AG04449 (cell line): ENCODE data around the gene DLX6.
"Not testable (repeated sequence)": the region's sequence is repeated elsewhere in the genome, so short reads cannot be mapped to it uniquely, and the experiment has no call there.

ENCODE experiments used
- CTCF ChIA-PET: fragments of 350-600 bp; formaldehyde crosslinking; extraction: SDS; loops from one replicate; lab custom pipeline; 2021; ENCODE audit warnings: antibody characterized with exemption; lab: Yijun Ruan, JAX
- POLR2A ChIA-PET: fragments of 400-600, 350-600 bp; formaldehyde crosslinking; extraction: SDS; loops from one replicate; lab custom pipeline; 2020; ENCODE audit warnings: antibody characterized with exemption, inconsistent platforms; lab: Yijun Ruan, JAX
- DNase-seq: peaks from one replicate; pipeline ENCODE4 v3.0.0-alpha.2; 2010; ENCODE audit warnings: low read depth, low spot score
- H3K4me3 ChIP-seq: 2 replicates; pipeline ENCODE4 v1.5.1; 2011; ENCODE audit warnings: low read depth, mild to moderate bottlenecking, control low read depth, low read length
- TF ChIP-seq, protein P1 (sequence below): IDR thresholded peaks from one replicate; pipeline ENCODE4 v1.5.1; 2011; ENCODE audit warnings: mild to moderate bottlenecking, moderate library complexity, low read length, control low read depth, inconsistent platforms; ENCODE audit not compliant: insufficient read depth; ENCODE audit errors: missing control alignments

Gene DLX6

DNA sequence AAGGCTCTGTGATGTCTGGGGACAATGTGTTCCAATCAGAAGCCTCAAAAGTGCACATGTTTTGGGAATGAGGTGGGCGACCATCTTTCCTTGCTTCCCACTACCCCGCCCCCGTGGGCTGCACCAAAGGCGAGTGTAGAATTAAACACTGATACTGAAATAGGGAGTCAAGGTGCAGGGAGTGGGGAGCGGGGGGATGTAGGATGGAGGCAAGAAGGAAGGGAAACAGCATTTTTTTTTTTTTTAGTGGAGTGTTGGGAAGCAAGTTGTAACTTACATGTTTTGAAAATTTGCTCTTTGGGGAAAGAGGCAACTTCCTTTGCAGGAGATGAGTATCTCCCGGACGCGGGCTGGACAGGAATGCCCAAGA is 19.8 kb downstream of the DLX6 start:
- ChIA-PET POLR2A (no interaction called here), CTCF (interaction anchor here (0.6 to 4.1 kb wide), 3 partner anchors 949 to 1009 kb away, joined by 3 to 41 read pairs (median 14); no protein-coding TSS in a partner anchor)
- DNase-seq: no peak
- H3K4me3 ChIP-seq: no peak overlapping the region
- TF ChIP-seq, protein P1, sequence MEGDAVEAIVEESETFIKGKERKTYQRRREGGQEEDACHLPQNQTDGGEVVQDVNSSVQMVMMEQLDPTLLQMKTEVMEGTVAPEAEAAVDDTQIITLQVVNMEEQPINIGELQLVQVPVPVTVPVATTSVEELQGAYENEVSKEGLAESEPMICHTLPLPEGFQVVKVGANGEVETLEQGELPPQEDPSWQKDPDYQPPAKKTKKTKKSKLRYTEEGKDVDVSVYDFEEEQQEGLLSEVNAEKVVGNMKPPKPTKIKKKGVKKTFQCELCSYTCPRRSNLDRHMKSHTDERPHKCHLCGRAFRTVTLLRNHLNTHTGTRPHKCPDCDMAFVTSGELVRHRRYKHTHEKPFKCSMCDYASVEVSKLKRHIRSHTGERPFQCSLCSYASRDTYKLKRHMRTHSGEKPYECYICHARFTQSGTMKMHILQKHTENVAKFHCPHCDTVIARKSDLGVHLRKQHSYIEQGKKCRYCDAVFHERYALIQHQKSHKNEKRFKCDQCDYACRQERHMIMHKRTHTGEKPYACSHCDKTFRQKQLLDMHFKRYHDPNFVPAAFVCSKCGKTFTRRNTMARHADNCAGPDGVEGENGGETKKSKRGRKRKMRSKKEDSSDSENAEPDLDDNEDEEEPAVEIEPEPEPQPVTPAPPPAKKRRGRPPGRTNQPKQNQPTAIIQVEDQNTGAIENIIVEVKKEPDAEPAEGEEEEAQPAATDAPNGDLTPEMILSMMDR: no peak

DNA sequence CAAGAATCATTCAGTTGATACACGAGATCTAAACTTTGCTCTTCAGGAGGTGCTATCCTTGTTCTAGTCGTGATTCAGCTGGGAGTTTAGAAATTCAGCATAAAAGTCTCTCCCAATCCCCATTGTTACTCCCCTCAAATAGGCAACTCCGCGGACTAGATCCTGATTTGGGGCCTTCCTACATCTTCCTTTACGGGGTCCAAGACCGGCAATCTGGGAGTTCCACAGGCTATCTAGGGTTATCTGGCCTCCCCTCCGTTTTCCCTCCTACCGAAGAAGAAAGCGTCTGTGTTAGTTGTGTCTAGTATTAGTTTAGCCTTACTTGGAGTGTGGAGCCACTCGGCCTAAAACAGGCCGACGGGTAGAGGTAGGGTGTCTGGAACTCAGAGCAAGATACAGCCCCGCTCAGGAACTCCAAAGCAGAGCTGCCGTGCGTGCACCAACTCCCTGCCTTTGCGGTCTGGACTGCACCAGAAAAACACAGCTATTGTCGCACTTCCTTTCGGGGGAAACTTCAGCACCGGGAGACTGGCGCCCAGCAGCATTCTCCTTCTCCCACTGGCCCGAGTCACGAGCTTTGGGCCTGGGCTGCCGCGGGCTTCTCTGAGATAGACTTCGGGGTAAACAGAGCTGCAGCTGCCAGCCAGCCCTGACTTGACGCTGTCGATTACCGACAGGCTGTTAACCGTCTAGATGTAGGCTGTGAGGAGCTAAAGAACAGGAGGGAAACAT is 20.8 kb downstream of the DLX6 start:
- TF ChIP-seq, protein P1: no peak
- DNase-seq: no peak
- ChIA-PET CTCF (interaction anchor here (0.6 to 5.8 kb wide), 4 partner anchors 138 to 1110 kb away, joined by 3 to 119 read pairs (median 28); no protein-coding TSS in a partner anchor), POLR2A (no interaction called here)
- H3K4me3 ChIP-seq: no peak overlapping the region

DNA sequence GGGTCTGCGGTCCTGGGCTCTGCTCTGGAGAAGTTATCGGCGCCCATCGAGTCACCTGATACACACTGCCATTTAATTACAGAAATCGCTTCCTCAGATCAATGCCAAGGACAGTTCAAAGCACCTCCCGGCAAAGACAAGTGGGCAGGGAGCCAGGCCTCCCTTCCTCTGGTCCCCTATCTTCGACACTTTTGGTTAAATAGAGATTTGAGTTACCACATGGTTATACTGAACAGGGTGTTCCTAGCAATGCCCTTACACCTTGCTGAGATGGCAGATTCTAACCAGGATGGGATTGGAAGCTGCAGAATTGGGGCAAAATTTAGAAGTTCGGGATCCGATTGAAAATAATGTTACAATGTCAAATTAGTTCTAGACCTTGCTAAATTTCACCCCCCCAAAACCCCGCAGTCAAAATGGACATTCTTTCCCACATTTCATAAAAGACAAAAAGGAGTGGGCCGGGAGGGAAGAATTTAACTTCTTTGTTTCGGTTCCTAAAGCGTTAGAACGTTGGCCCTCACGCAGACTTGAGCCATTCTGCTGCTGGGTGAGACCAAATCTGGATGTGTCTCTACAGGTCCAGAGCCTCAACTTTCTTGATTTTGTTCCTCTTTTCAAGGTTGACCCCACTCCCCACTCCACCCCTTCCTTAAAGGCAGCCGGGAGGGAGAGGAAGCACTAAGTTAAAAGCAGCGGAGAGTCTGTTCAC is 21.5 kb downstream of the DLX6 start:
- DNase-seq: no peak
- ChIA-PET CTCF (interaction anchor here (0.6 to 5.8 kb wide), 22 partner anchors 12 to 1111 kb away, joined by 3 to 119 read pairs (median 4); no protein-coding TSS in a partner anchor), POLR2A (no interaction called here)
- no peak overlapping the region for H3K4me3 ChIP-seq
- TF ChIP-seq, protein P1: no peak

DNA sequence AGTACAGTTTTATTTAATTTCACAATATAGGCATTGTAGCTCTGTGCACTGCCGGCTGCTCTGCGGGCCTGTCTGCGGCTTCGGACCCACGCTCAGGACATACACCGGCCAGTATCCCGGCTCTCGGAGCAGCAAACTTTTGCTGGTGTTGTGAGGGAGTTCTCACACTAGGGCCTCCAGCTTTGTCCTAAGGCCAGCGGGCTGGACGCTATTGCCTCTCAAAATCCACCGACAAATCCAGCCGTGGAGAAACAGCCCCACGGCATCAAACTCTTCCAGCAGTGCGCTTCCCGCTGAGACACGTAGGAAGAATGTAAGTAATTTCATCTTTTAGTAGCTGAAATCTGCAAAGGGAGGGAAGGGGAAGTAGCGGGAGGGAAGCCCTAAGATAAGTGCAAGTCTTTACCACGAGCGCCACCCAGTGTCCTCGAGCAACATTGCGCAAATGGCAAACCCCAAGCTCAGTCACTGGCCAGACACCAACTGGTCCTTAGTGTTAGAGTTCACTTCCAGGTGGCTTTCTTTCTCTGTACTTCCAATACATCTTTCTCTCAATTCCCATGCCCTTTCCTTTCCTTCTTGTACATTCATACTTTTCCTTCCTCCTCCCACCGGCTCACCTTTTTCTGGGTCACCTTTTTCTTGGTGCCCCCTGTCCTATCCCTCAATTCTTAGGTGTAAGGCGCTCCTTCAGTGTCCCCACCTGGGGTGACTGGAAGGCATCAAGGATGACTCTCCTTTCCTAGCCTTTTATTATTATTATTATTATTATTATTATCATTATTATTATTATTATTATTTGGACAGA is 22.3 kb downstream of the DLX6 start:
- TF ChIP-seq, protein P1: peak; percentile 88
- ChIA-PET POLR2A (no interaction called here), CTCF (interaction anchor here (0.5 to 5.8 kb wide), 23 partner anchors 11 to 1112 kb away, joined by 3 to 119 read pairs (median 4); no protein-coding TSS in a partner anchor)
- peak overlapping the region; percentile 21 for H3K4me3 ChIP-seq
- DNase-seq: peak; percentile 44

DNA sequence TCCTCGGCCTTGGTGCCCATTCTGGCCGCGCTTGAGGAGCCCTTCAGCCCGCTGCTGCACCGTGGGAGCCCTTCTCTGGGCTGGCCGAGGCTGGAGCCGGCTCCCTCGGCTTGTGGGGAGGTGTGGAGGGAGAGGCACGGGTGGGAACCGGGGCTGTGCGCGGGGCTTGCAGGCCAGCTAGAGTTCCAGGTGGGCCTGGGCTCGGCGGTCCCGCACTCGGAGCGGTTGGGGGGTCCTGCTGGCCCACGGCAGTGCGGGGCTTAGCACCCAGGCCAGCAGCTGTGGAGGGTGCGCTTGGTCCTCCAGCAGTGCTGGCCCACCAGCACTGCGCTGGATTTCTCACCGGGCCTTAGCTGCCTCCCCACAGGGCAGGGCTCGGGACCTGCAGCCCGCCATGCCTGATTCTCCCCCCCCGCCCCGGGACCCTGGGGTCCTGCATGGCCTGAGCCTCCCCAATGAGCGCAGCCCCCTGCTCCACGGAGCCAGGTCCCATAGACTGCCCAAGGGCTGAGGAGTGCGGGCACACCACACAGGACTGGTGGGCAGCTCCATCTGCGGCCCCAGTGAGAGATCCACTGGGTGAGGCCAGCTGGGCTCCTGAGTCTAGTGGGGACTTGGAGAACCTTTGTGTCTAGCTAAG is 29.0 kb downstream of the DLX6 start:
- CTCF ChIA-PET: interaction anchor here (1.4 kb wide), 1 partner anchor 10 kb away, joined by 4 read pairs; no protein-coding TSS in a partner anchor
- DNase-seq, H3K4me3 ChIP-seq, POLR2A ChIA-PET: not testable (repeated sequence)
